WERI-Rb-1 (cell line): ENCODE measurements around the gene DNPEP.
A peak's percentile ranks its signal among the peaks of the same experiment; 100 is the strongest.

ENCODE experiments used
- DNase-seq: peaks from one replicate; pipeline ENCODE4 v3.0.0-alpha.2; 2020
- H3K27ac ChIP-seq: fragments of 250-450 bp; sonication (Bioruptor Pico); 2 replicates; pipeline ENCODE4 v1.5.1; 2020; ENCODE audit warnings: mild to moderate bottlenecking, moderate library complexity
- H3K27me3 ChIP-seq: fragments of 250-450 bp; sonication (Bioruptor Pico); 2 replicates; pipeline ENCODE4 v1.5.1; 2021; ENCODE audit warnings: mild to moderate bottlenecking, low read depth, moderate library complexity; ENCODE audit not compliant: insufficient read depth, severe bottlenecking
- H3K36me3 ChIP-seq: fragments of 250-450 bp; sonication (Bioruptor Pico); 2 replicates; pipeline ENCODE4 v1.5.1; 2020; ENCODE audit warnings: mild to moderate bottlenecking, moderate library complexity
- H3K4me3 ChIP-seq: 2 replicates; pipeline ENCODE4 v1.5.1; 2011; ENCODE audit warnings: low read depth, mild to moderate bottlenecking, control low read depth, low read length
- H3K9me3 ChIP-seq: fragments of 250-450 bp; sonication (Bioruptor Pico); 2 replicates; pipeline ENCODE4 v1.5.1; 2021; ENCODE audit warnings: mild to moderate bottlenecking, moderate library complexity; ENCODE audit not compliant: severe bottlenecking
- CTCF ChIP-seq: IDR thresholded peaks from 2 replicates; pipeline ENCODE4 v1.5.1; 2011; ENCODE audit warnings: low read depth, mild to moderate bottlenecking, control low read depth, inconsistent platforms, low read length

DNPEP gene

GRCh38 chr2:219358170-219359075 lies 29.3 kb downstream of the DNPEP start:
- Histone ChIP-seq H3K9me3 (no peaks in the 10 kb centered on the region), H3K4me3 (no peak overlapping the region), H3K27ac (no peak overlapping the region), H3K36me3 (no peaks in the 10 kb centered on the region), H3K27me3 (no peaks in the 10 kb centered on the region)
- TF ChIP-seq CTCF = no peak
- no peak for DNase-seq

GRCh38 chr2:219356834-219357233 lies 30.9 kb downstream of the DNPEP start:
- no peak for TF ChIP-seq CTCF
- no peak overlapping the region for H3K27ac ChIP-seq
- H3K9me3 ChIP-seq = no peaks in the 10 kb centered on the region
- no peak overlapping the region for H3K4me3 ChIP-seq
- H3K36me3 ChIP-seq = no peaks in the 10 kb centered on the region
- H3K27me3 ChIP-seq = no peaks in the 10 kb centered on the region
- DNase-seq = no peak

DNA sequence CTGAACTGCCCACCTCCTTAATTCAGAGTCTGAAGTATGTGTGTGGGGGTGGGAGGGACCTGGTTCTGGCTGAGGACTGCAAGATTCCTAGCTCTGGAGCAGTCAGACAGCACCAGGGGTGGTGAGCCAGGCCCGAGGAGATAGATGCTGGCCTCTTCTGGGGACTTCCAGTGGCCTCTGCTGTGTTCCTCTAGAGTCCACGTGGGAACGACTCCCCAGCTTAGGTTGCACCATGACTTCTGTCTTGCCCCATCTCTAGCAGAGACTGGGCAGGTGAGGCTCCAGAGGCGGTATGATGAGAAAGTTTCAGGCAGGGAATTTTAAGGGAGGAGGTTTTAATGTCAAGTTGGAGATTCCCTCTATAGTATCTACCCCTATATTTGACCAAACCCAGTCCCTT lies 33.1 kb downstream of the DNPEP start:
- H3K4me3 ChIP-seq = no peak overlapping the region
- no peaks in the 10 kb centered on the region for H3K36me3 ChIP-seq
- no peak overlapping the region for H3K27ac ChIP-seq
- no peaks in the 10 kb centered on the region for H3K9me3 ChIP-seq
- DNase-seq = no peak
- no peaks in the 10 kb centered on the region for H3K27me3 ChIP-seq
- TF ChIP-seq CTCF = no peak

GRCh38 chr2:219353129-219353528 lies 34.6 kb downstream of the DNPEP start:
- no peak overlapping the region for H3K27ac ChIP-seq
- no peaks in the 10 kb centered on the region for H3K36me3 ChIP-seq
- no peaks in the 10 kb centered on the region for H3K9me3 ChIP-seq
- H3K4me3 ChIP-seq = no peak overlapping the region
- no peak for TF ChIP-seq CTCF
- no peaks in the 10 kb centered on the region for H3K27me3 ChIP-seq
- DNase-seq = no peak

DNA sequence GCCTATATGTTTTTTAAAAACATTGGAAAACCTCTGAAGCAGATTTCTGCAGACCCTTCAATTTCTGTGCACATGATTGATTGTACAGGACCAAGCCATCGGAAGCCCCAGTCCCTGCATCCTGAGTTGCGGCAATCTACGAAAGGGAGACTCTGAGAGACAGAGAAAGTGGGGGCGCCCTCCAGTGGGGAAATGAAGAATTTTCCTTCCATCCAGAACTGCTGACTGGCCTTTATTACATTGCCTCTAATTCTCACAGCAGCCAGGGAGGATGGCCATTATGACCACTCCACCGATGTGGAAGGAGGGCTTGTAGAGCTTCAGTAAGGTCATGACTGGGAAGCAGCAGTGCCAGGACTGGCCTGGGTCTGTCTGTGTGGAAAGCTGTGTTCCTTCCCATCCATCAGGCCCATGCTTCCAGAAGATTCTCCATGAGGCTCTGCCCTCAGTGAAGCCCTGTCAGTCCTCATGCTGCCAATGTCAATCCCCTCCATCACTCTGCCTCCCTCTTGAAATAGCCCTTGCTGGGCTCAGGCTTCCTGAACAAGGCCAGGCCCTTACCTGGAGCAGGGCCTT lies 35.2 kb downstream of the DNPEP start:
- Histone ChIP-seq H3K9me3 (no peaks in the 10 kb centered on the region), H3K27ac (no peak overlapping the region), H3K4me3 (no peak overlapping the region), H3K27me3 (no peaks in the 10 kb centered on the region), H3K36me3 (no peaks in the 10 kb centered on the region)
- peak; percentile 79 for TF ChIP-seq CTCF
- DNase-seq = peak; percentile 85
